HG03571 (cell line): ENCODE measurements around the gene TRABD2A.
"Not testable (repeated sequence)": the region's sequence is repeated elsewhere in the genome, so short reads cannot be mapped to it uniquely, and the experiment has no call there.

Experiments
- ATAC-seq: cut with Tn5 transposase; IDR thresholded peaks from one replicate; pipeline ENCODE4 v1.9.1; 2021; ENCODE audit not compliant: unreplicated experiment

TRABD2A gene

GRCh38 chr2:84785950-84786349 is 94.9 kb downstream of the TRABD2A start:
- ATAC-seq = no peak

DNA sequence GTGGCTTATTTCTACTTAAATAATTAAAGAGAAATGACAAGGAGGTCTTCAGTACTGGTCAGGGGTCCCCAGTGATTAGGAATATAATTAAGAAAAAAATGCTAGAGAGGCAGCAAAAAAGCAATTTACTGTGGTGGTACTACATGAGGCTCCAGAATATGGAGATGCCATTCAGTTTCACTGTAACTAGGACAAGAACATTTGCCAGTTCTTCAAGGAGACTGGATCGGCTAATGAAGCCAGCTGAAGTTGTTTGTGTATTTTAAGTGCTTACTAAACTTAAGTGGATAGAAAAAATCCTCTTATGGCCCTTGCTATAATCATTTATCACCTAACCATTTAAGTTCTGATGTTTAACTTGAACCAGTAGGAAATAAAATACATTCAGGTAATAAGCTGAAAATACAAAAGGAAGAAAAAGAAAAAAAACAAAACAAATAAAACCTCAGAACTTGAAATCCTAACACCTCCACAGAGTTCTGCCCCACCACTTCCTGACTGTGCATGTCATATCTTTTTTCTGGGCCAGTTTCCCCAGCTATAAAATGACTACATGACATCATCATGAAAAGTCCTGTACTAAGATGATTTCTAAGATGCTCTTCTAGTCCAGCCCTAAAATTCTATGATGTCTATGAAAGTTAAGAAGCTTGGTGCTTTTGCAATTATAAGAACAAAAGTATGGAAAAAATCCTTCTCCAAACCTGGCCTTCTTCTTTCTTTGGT is 98.0 kb downstream of the TRABD2A start:
- ATAC-seq = no peak

DNA sequence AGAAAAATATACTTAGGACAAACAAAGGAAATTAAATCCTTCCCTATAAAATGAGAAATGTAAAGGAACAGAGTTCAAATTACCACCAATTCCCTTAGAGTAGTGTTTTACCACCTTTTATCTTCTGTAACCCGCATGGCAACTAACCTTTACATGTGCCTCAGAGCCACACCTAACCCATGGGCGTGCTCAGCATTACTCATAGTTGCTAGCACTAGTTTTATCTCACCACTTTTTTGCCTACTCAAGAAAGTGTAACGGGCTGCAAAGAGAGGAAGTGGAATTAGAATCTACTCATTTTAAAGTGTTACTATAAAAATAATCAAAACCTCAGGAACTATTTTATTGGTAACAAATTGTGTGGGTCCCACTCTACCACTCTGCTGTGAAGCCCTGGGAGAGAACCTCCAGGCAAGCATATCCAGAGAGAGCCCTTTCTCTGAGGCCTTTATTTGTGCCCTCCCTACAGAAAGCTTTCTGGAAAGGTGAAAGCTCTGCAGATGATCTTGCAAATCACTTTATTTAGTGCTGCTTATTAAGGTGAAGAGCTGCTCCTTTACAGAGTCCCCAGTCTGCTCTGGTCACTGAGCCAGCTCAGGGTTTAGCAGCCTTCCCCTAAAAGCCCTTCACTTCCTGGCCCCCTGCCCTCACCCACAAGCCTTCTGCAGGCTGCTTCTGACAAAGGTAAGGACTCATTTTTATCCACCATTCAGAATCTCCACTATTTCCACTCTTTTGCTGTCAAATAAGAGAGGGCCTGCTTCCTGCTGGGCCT is 98.8 kb downstream of the TRABD2A start:
- no peak for ATAC-seq

- no peak for ATAC-seq
Observed at GRCh38 chr2:84779781-84780180, 101.1 kb downstream of the TRABD2A start.

GRCh38 chr2:84778911-84779690 is 101.8 kb downstream of the TRABD2A start:
- no peak for ATAC-seq

DNA sequence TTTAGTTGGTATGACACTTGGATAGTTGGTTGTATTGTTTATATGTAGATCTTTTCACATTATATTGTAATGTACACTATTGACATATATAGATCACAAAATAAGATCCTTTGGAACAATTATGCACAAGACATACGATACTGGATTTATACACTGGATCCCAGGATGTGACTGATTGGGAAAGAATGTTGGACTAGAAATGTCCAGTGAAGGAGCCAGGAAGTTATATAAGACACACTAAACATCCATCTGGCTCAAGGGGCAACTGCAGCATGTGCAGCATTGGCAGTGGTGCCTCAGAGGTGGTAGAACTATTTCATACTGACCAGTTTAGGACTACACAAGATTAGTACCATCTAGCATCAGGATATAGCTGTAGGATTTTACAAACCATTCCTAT is 104.9 kb downstream of the TRABD2A start:
- no peak for ATAC-seq

GRCh38 chr2:84773562-84773961 is 107.3 kb downstream of the TRABD2A start:
- not testable (repeated sequence) for ATAC-seq
